Activated T-helper 17 cell treated with anti-CD3 and anti-CD28 coated beads, Interleukin-2, amount 50 U/mL, for 72 hours (primary cell): Measurements from ENCODE around the gene TMIGD3. TPM values are rescaled to one million over a fixed set of nuclear protein-coding genes. Genes with fewer than 3 reads are reported as not detected.

Experiments
- ATAC-seq: fragments of 150-1000 bp; cut with Tn5 transposase; replicated peaks from 2 replicates; pipeline ENCODE4 v1.10.0; 2021; ENCODE audit warnings: mild to moderate bottlenecking, moderate library complexity
- H3K27ac Mint-ChIP-seq: one replicate; pipeline ENCODE4 v1.8.0; 2022; ENCODE audit warnings: mixed read lengths
- H3K27me3 Mint-ChIP-seq: one replicate; pipeline ENCODE4 v1.8.0; 2022; ENCODE audit warnings: mixed read lengths
- H3K36me3 Mint-ChIP-seq: one replicate; pipeline ENCODE4 v1.8.0; 2022; ENCODE audit warnings: low read depth, mild to moderate bottlenecking, mixed read lengths
- H3K4me1 Mint-ChIP-seq: one replicate; pipeline ENCODE4 v1.8.0; 2022; ENCODE audit warnings: mixed read lengths
- H3K4me3 Mint-ChIP-seq: one replicate; pipeline ENCODE4 v1.8.0; 2022; ENCODE audit warnings: mild to moderate bottlenecking, mixed read lengths
- H3K9me3 Mint-ChIP-seq: one replicate; pipeline ENCODE4 v1.8.0; 2022; ENCODE audit warnings: mixed read lengths
- total RNA-seq, 2 donors: library from RNA; stranded (reverse); gene quantifications; one replicate each; pipeline ENCODE4 v1.2.3, GENCODE V29; 2022

Gene TMIGD3
- total RNA-seq, 2 donors from 2014 or later, result 0.41 TPM; not detected in 1

DNA sequence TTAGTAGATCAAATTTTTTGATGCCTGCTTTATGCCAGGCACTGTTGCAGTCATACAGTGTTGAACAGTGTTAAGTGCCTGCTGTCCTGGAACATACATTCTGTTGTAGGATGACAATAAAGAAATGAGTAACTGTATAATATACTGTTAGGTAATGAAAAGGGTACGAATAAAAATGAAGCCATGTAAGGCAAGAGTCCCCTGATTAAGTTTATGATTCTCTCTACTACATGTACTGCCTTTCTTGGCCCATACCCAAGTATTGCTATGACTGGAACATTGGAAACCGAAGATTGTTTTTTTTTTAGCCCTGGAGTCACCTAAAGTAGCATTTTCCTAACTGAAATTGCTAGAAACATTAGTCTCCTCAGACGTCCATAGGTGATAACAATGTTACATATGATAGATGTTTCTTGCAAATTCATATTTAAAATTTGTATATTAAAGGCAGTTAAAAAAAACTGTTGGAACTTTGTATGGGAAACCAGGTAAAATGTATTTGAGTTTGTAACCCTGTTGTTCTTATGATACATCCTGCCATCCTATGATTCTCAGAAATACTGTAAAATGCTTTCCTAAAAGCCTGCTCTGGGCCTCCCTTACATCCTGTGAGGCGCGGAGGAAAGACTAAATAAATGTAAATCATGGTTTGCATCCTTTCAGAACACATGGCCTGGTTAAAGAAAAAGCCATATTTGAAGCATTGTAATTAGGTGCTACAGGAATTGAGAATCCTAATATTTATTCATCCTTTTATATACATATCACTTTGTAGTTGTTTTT is 48.4 kb downstream of the TMIGD3 start:
- H3K36me3 Mint-ChIP-seq, result peaks cover 96% of the 10 kb centered on the region
- peaks cover 46% of the 10 kb centered on the region for H3K4me1 Mint-ChIP-seq
- peak; percentile 95 for ATAC-seq

DNA sequence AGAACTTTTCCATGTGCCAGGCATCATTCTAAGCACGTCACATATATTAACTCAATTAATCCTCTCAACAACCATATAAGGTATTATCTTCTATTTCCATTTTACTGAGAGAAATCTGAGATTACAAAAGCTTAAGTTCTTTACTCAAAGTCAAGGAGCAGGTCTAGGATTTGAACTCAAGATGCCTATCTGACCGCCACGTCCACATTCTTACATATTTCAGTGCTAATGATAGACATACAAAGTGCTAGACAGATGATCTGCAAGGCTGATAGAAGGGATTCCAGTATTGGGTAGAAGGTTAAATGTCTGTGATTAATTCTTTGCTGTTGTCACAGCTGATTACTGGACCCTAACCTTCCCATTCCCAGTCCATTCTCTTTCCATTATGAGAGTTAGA is 49.7 kb downstream of the TMIGD3 start:
- ATAC-seq, result no peak
- Mint-ChIP-seq H3K36me3 (peaks cover 96% of the 10 kb centered on the region), H3K27ac (no peak overlapping the region)

More for the DNA sequence above, 48.4 kb downstream of the TMIGD3 start:
- Mint-ChIP-seq H3K27ac (peak overlapping the region; percentile 86), H3K9me3 (no peaks in the 10 kb centered on the region), H3K27me3 (no peaks in the 10 kb centered on the region), H3K4me3 (peak overlapping the region; percentile 74)

GRCh38 chr1:111452581-111452980 is 50.9 kb downstream of the TMIGD3 start:
- no peak for ATAC-seq
- Mint-ChIP-seq H3K9me3 (no peaks in the 10 kb centered on the region), H3K27ac (peak overlapping the region; percentile 3), H3K4me1 (peaks cover 52% of the 10 kb centered on the region), H3K4me3 (peak overlapping the region; percentile 99), H3K27me3 (no peaks in the 10 kb centered on the region), H3K36me3 (peaks cover 95% of the 10 kb centered on the region)

More for the DNA sequence above, 49.7 kb downstream of the TMIGD3 start:
- Mint-ChIP-seq H3K27me3 (no peaks in the 10 kb centered on the region), H3K4me1 (peaks cover 46% of the 10 kb centered on the region), H3K4me3 (peak overlapping the region; percentile 74), H3K9me3 (no peaks in the 10 kb centered on the region)

DNA sequence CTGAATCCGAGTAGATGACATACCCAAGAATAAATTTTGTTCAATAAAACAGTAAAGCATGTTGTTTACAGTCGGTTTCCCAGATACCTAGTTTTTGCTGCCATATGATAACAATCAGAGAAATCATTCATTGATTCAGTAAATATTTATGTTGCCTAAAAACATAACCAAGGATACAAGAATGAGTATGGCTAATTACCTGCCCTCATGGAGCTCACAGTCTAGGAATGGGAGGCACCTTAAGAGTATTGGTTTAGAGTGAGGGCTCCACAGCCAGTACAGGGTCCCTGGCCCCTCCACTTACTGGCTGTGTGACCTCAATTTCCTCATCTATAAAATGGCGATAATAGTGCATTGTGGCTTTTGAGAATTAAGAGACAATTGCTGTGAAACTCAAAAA is 53.2 kb downstream of the TMIGD3 start:
- peaks cover 53% of the 10 kb centered on the region for H3K4me1 Mint-ChIP-seq
- no peak for ATAC-seq
- peak overlapping the region; percentile 99 for H3K27ac Mint-ChIP-seq
- H3K27me3 Mint-ChIP-seq, result no peaks in the 10 kb centered on the region
- H3K9me3 Mint-ChIP-seq, result no peaks in the 10 kb centered on the region
- peaks cover 95% of the 10 kb centered on the region for H3K36me3 Mint-ChIP-seq
- H3K4me3 Mint-ChIP-seq, result peak overlapping the region; percentile 99

- Mint-ChIP-seq H3K4me1 (peaks cover 48% of the 10 kb centered on the region), H3K36me3 (peaks cover 95% of the 10 kb centered on the region), H3K9me3 (no peaks in the 10 kb centered on the region), H3K27me3 (no peaks in the 10 kb centered on the region), H3K4me3 (peak overlapping the region; percentile 99), H3K27ac (peak overlapping the region; percentile 99)
- ATAC-seq, result no peak
Measured at GRCh38 chr1:111449703-111450017, 53.8 kb downstream of the TMIGD3 start.

DNA sequence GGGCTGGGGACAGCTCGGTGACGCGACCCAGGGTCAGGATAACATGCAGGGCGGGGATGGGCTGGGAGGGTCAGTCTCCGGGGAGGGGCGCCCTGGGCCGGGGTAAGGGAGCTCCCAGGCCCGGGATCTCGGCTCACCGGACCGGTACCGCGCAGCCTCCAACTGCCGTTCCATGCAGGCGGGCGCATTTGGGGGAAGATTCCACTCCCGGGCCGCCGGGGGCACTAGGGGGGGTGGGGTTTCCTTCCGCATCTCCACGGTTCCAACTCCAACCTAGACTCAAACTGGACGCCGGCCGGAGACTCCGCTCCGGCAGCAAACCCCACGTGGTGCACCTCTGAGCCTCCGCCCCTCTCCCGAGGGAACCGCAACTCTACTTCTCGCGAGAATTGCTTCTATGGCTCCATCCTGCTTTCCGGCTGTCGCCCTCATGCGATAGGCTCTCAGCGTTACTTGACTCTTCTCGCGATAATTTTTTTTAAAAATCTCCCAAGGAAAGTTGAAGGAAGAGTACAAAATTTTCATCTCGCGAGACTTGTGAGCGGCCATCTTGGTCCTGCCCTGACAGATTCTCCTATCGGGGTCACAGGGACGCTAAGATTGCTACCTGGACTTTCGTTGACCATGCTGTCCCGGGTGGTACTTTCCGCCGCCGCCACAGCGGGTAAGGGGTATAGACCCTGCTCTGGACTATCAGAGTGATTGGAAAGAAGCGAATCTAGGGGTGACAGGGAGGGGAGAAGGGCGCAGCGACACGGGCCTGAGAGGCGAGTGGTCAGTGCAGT is 54.3 kb downstream of the TMIGD3 start, which contains the start of the genes ATP5PB and WDR77:
Gene ATP5PB (plus strand): TSS at position 547 of the 785 bp plus-strand sequence. CDS start 78 bp downstream, at position 625.
Gene WDR77 (minus strand): TSS at position 339 of the 785 bp plus-strand sequence. CDS start 87 bp downstream, at position 252.
- peak; percentile 98 for ATAC-seq
- Mint-ChIP-seq H3K4me1 (peaks cover 45% of the 10 kb centered on the region), H3K27ac (peak within 1 kb of the TSS; percentile 99), H3K4me3 (peak within 1 kb of the TSS; percentile 99), H3K9me3 (no peaks in the 10 kb centered on the region), H3K36me3 (peaks cover 95% of the 10 kb centered on the region), H3K27me3 (no peaks in the 10 kb centered on the region)

- H3K4me3 Mint-ChIP-seq, result peak overlapping the region; percentile 99
- H3K27me3 Mint-ChIP-seq, result no peaks in the 10 kb centered on the region
- no peaks in the 10 kb centered on the region for H3K9me3 Mint-ChIP-seq
- peaks cover 39% of the 10 kb centered on the region for H3K4me1 Mint-ChIP-seq
- peak; percentile 20 for ATAC-seq
- peak overlapping the region; percentile 99 for H3K27ac Mint-ChIP-seq
- peaks cover 95% of the 10 kb centered on the region for H3K36me3 Mint-ChIP-seq
Measured at GRCh38 chr1:111448482-111448917, 54.9 kb downstream of the TMIGD3 start.

- ATAC-seq, result no peak
- peak overlapping the region; percentile 99 for H3K27ac Mint-ChIP-seq
- peaks cover 38% of the 10 kb centered on the region for H3K4me1 Mint-ChIP-seq
- H3K27me3 Mint-ChIP-seq, result no peaks in the 10 kb centered on the region
- H3K9me3 Mint-ChIP-seq, result no peaks in the 10 kb centered on the region
- H3K4me3 Mint-ChIP-seq, result peak overlapping the region; percentile 99
- H3K36me3 Mint-ChIP-seq, result peaks cover 95% of the 10 kb centered on the region
Measured at GRCh38 chr1:111446967-111447892, 56.2 kb downstream of the TMIGD3 start.

DNA sequence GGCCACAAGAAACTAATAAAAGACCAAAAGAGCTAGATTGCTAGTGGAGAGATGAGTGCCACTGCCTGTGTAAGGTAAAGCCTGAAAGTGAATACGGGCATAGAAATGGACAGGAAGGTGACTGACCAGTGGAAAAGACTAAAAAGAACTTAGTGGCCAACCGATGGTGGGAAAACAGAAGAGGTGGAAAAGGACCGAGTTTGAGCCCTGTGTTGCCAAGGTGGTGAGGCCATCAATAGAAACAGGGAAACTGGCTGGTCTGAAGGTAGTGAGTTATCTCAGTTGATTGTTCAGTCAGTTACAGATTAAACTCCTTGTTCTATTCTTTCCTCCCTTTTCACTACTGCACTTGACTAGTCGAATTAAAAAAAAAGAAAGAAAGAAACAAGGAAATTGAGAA is 56.9 kb downstream of the TMIGD3 start:
- peaks cover 95% of the 10 kb centered on the region for H3K36me3 Mint-ChIP-seq
- no peak for ATAC-seq
- peak overlapping the region; percentile 99 for H3K27ac Mint-ChIP-seq
- peak overlapping the region; percentile 99 for H3K4me3 Mint-ChIP-seq
- H3K4me1 Mint-ChIP-seq, result peaks cover 33% of the 10 kb centered on the region
- no peaks in the 10 kb centered on the region for H3K9me3 Mint-ChIP-seq
- no peaks in the 10 kb centered on the region for H3K27me3 Mint-ChIP-seq

GRCh38 chr1:111444031-111444430 is 59.4 kb downstream of the TMIGD3 start:
- H3K4me1 Mint-ChIP-seq, result peaks cover 24% of the 10 kb centered on the region
- no peak overlapping the region for H3K4me3 Mint-ChIP-seq
- no peak for ATAC-seq
- peak overlapping the region; percentile 46 for H3K27ac Mint-ChIP-seq
- H3K27me3 Mint-ChIP-seq, result no peaks in the 10 kb centered on the region
- no peaks in the 10 kb centered on the region for H3K9me3 Mint-ChIP-seq
- peaks cover 98% of the 10 kb centered on the region for H3K36me3 Mint-ChIP-seq

DNA sequence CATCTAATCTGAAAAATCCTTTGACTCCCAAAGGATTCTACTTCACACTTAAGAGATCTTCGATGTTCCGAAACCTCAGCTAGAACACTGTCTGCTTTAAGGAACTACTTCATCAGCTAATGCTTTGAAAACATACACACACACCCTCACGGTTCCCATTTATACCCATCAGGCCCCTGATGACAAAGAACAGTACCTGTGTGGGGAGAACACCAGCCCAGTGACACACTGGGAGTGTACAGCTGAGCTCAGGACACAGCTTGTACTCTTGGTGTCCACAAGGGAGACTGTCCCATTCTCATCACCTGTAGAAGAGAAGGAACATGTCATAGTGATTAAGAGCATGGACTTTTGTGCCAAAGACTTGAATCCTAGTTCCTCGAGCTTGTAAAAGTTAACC is 61.0 kb downstream of the TMIGD3 start:
- Mint-ChIP-seq H3K27me3 (no peaks in the 10 kb centered on the region), H3K9me3 (no peaks in the 10 kb centered on the region), H3K4me3 (no peak overlapping the region), H3K27ac (peak overlapping the region; percentile 81), H3K36me3 (peaks cover 100% of the 10 kb centered on the region), H3K4me1 (peaks cover 17% of the 10 kb centered on the region)
- ATAC-seq, result peak; percentile 98

- H3K4me1 Mint-ChIP-seq, result peaks cover 11% of the 10 kb centered on the region
- peaks cover 99% of the 10 kb centered on the region for H3K36me3 Mint-ChIP-seq
- H3K9me3 Mint-ChIP-seq, result no peaks in the 10 kb centered on the region
- no peaks in the 10 kb centered on the region for H3K27me3 Mint-ChIP-seq
- no peak overlapping the region for H3K4me3 Mint-ChIP-seq
- H3K27ac Mint-ChIP-seq, result peak overlapping the region; percentile 81
- ATAC-seq, result peak; percentile 56
Measured at GRCh38 chr1:111441573-111442192, 61.8 kb downstream of the TMIGD3 start.

DNA sequence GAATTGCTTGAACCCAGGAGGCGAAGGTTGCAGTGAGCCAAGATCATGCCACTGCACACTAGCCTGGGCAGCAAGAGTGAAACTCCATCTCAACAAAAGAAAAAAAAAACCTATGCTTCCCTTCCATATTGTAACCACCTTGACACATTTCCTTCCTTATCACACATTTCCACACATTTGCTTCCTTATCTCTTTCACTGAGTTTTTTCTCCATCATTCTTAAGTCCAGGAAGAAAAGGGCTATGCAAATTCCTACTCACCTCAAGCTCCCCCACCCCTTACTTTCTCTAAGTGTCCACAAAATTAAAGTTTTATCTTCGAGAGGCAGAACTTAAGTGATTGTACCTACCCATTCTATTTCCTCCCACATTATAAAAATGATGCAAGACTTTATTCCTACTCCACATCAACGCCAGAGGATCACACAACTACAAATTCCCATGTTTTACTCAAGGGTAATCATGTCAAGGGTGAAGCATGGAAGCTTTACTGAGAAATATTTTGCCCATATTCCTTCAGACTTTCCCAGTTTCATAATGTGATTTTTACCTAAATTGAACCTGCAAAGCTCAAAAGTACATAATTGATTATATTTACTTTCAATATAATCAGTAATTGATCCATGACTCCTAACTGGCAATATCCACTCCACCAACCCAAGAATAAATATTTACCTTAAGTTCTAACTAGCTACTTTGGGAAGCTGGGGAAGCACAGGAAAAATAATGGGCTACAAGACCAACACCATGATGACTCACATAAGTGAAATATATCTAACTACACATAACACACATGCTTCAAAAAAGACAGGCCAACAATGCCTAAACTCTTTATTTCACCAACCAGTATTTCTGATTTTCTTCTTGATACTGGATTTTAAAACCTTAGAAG is 63.7 kb downstream of the TMIGD3 start:
- no peak for ATAC-seq
- Mint-ChIP-seq H3K36me3 (peaks cover 80% of the 10 kb centered on the region), H3K4me3 (no peak overlapping the region), H3K27me3 (no peaks in the 10 kb centered on the region), H3K9me3 (no peaks in the 10 kb centered on the region), H3K4me1 (peaks cover 3% of the 10 kb centered on the region), H3K27ac (peak overlapping the region; percentile 64)
